Neural progenitor cell (in vitro differentiated cells): ENCODE results near the gene PARPBP.

Source experiments
- EZH2 ChIP-seq: fragments of 200-600 bp; sonication (generic); IDR thresholded peaks from 2 replicates; pipeline ENCODE4 v1.6.1; 2017; ENCODE audit warnings: antibody characterized with exemption, mild to moderate bottlenecking, moderate library complexity
- EZH2phosphoT487 ChIP-seq: fragments of 200-600 bp; sonication (generic); IDR thresholded peaks from 2 replicates; pipeline ENCODE4 v1.6.1; 2017; ENCODE audit warnings: antibody characterized with exemption
- TF ChIP-seq, protein P1 (sequence below): fragments of 200-600 bp; sonication (generic); IDR thresholded peaks from 2 replicates; pipeline ENCODE4 v1.5.1; 2017; ENCODE audit warnings: antibody characterized with exemption, mild to moderate bottlenecking

DNA sequence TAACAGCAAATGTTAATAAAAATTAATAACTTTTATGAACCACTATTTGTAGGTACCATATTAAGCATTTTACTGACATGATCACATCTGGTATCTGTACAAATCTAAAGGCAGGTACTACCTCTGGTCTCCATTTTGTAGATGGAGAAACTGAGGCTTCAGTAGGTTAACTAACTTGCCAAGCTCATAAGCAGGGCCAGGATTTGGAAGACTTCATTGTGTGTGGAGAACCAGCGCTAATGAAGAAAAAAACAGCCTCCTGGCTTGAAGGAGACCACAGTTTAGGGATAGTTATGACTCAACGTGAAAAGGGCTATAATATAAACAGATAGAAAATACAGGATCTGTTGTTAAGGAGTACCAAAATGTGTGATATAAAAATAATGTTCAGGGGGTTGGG, 1.1 kb upstream of the PARPBP start:
- TF ChIP-seq, protein P1, sequence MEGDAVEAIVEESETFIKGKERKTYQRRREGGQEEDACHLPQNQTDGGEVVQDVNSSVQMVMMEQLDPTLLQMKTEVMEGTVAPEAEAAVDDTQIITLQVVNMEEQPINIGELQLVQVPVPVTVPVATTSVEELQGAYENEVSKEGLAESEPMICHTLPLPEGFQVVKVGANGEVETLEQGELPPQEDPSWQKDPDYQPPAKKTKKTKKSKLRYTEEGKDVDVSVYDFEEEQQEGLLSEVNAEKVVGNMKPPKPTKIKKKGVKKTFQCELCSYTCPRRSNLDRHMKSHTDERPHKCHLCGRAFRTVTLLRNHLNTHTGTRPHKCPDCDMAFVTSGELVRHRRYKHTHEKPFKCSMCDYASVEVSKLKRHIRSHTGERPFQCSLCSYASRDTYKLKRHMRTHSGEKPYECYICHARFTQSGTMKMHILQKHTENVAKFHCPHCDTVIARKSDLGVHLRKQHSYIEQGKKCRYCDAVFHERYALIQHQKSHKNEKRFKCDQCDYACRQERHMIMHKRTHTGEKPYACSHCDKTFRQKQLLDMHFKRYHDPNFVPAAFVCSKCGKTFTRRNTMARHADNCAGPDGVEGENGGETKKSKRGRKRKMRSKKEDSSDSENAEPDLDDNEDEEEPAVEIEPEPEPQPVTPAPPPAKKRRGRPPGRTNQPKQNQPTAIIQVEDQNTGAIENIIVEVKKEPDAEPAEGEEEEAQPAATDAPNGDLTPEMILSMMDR, result no peak
- TF ChIP-seq EZH2 (no peak), EZH2phosphoT487 (no peak)
